Measurements from ENCODE around the gene CLEC7A. TPM values are rescaled to one million over a fixed set of nuclear protein-coding genes. Genes with fewer than 3 reads are reported as not detected.

CLEC7A gene
- total RNA-seq, 4 donors from 2014 or later = 10.3 to 36.1 (median 19.2) TPM

DNA sequence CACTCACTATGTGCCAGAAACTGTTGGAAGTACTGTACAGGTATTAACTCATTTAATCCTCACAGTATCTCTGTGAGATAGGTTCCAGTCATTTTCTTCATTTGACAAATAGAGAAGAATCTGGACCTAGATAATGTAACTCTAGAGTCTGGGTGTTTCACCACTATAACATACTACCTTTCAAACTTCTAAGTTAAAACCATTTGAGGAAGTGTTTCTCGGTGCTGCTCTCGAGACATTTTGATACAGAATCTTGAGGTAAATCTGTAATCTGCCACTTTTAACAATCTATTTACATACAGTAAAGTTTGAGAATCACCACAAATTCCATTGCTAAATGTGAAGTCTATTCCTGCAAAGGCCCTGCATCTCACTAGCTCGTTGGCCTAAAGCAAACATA is 33.1 kb upstream of the CLEC7A start:
- Histone ChIP-seq H3K27me3 (no peaks in the 10 kb centered on the region), H3K4me3 (no peak overlapping the region), H3K4me1 (peaks cover 0 to 31% (median 3%) of the 10 kb centered on the region in 3 donors), H3K9me3 (no peaks in the 10 kb centered on the region), H3K36me3 (no peaks in the 10 kb centered on the region), H3K27ac (no peak overlapping the region)
- WGBS, 2 donors = 76 to 79% methylated on average over 3 of the region's 3 CpGs
- no peak for DNase-seq
- intact Hi-C loops (cut with DNase I) = no loop called here
- TF ChIP-seq, protein P1, sequence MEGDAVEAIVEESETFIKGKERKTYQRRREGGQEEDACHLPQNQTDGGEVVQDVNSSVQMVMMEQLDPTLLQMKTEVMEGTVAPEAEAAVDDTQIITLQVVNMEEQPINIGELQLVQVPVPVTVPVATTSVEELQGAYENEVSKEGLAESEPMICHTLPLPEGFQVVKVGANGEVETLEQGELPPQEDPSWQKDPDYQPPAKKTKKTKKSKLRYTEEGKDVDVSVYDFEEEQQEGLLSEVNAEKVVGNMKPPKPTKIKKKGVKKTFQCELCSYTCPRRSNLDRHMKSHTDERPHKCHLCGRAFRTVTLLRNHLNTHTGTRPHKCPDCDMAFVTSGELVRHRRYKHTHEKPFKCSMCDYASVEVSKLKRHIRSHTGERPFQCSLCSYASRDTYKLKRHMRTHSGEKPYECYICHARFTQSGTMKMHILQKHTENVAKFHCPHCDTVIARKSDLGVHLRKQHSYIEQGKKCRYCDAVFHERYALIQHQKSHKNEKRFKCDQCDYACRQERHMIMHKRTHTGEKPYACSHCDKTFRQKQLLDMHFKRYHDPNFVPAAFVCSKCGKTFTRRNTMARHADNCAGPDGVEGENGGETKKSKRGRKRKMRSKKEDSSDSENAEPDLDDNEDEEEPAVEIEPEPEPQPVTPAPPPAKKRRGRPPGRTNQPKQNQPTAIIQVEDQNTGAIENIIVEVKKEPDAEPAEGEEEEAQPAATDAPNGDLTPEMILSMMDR (IDR thresholded peaks at IDR 0.05) = no peak
- TF ChIP-seq POLR2A (IDR thresholded peaks at IDR 0.05) = no peak

DNA sequence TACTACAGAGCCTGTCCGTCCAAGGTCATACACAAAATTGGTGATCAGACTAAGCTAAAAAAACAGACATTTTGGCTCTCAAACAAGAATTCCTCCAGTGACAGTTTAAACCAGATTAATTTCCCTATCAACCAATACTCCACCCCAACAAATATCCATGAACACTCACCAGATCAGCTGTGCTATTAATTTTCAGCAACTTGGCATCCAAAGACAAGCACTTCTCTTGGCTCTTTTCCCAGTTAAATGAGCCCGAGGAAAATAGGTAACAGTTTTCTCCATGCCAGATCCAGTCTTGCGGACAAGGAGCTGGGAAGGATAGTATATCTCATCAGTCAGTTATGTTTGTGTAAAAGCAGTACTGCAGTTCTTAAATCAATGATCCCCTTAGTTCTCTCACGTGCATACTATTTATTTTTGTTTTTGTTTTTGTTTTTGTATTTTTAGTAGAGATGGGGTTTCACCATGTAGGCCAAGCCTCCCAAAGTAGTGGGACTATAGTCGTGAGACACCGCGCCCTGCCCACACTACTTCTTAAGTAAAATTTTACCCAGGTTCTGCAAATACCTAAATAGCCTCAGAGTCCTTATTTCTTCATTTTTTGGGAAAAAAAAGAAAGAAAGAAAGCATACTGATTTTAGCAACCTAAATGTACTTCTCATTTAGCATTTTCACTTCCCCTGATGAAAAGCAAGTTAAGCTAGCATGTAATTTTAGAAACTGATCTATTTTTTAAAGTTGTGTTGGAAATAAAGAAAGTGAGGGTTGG is 30.8 kb upstream of the CLEC7A start:
- Histone ChIP-seq H3K27me3 (no peaks in the 10 kb centered on the region), H3K4me1 (peaks cover 0 to 12% (median 3%) of the 10 kb centered on the region in 3 donors), H3K27ac (no peak overlapping the region), H3K4me3 (no peak overlapping the region), H3K36me3 (no peaks in the 10 kb centered on the region), H3K9me3 (no peaks in the 10 kb centered on the region)
- 45 to 46% methylated on average over 7 of the region's 7 CpGs for WGBS, 2 donors
- intact Hi-C loops (cut with DNase I) = no loop called here
- TF ChIP-seq, protein P1 (IDR thresholded peaks at IDR 0.05) = no peak
- TF ChIP-seq POLR2A (IDR thresholded peaks at IDR 0.05) = no peak
- no peak for DNase-seq

DNA sequence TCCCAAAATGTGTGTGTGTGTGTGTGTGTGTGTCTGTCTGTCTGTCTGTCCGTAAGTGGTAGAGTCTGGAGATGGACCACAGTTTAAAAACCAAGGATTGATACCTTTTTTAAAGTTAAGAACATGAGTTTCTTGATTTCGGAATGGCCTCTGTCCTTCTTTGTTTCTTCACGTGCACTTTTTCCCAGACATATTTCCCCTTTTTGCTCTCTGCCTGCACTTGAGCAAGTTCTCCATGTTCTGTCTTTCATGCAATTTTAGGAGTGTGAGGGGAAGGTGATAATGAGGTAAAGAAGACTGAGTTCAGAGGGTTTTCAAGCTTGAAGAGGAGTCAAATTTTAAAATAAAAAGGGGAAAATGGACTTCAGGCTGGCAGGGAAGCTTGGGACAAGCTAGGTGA is 29.3 kb upstream of the CLEC7A start:
- H3K27ac ChIP-seq = no peak overlapping the region
- no peaks in the 10 kb centered on the region for H3K27me3 ChIP-seq
- 54 to 69% methylated on average over 3 of the region's 3 CpGs for WGBS, 2 donors
- H3K9me3 ChIP-seq = no peaks in the 10 kb centered on the region
- intact Hi-C loops (cut with DNase I) = no loop called here
- H3K4me3 ChIP-seq = no peak overlapping the region
- TF ChIP-seq POLR2A (IDR thresholded peaks at IDR 0.05) = no peak
- peaks cover 0 to 12% (median 3%) of the 10 kb centered on the region in 3 donors for H3K4me1 ChIP-seq
- DNase-seq = no peak
- no peaks in the 10 kb centered on the region for H3K36me3 ChIP-seq

- H3K4me3 ChIP-seq = no peak overlapping the region
- TF ChIP-seq POLR2A (IDR thresholded peaks at IDR 0.05) = no peak
- TF ChIP-seq, protein P1 (IDR thresholded peaks at IDR 0.05) = peak in 1 of 6 experiments; percentile 18
- no peaks in the 10 kb centered on the region for H3K9me3 ChIP-seq
- DNase-seq = no peak
- peaks cover 0 to 20% (median 7%) of the 10 kb centered on the region in 3 donors for H3K4me1 ChIP-seq
- no peak overlapping the region for H3K27ac ChIP-seq
- intact Hi-C loops (cut with DNase I) = no loop called here
- H3K36me3 ChIP-seq = no peaks in the 10 kb centered on the region
- H3K27me3 ChIP-seq = no peaks in the 10 kb centered on the region
- 80% methylated on average over 2 of the region's 2 CpGs for WGBS, 2 donors
These were observed 28.4 kb upstream of the CLEC7A start for GRCh38 chr12:10158406-10158805.

DNA sequence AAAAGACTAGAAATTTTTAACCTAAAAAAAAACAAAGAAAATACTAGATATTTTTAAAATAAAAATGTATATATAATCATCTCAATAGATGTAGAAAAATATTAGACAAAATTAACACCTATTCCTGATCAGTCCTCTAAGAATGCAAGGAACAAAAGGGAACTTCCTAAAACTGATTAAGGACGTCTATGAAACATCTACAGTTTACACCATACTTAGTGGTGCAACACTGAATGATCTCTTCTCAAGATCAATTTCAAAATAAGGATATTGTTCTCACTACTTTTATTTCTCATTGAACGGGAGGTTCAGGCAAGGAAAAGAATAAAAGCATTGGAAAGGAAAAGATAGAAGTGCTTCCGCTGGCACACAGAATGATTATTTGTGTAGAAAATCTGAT is 26.0 kb upstream of the CLEC7A start:
- 66 to 69% methylated on average over 3 of the region's 3 CpGs for WGBS, 2 donors
- intact Hi-C loops (cut with DNase I) = no loop called here
- H3K4me1 ChIP-seq = peaks cover 3 to 25% (median 11%) of the 10 kb centered on the region in 3 donors
- H3K9me3 ChIP-seq = no peaks in the 10 kb centered on the region
- no peaks in the 10 kb centered on the region for H3K36me3 ChIP-seq
- no peak overlapping the region for H3K4me3 ChIP-seq
- H3K27ac ChIP-seq = no peak overlapping the region
- no peaks in the 10 kb centered on the region for H3K27me3 ChIP-seq
- TF ChIP-seq, protein P1 (IDR thresholded peaks at IDR 0.05) = no peak
- TF ChIP-seq POLR2A (IDR thresholded peaks at IDR 0.05) = no peak
- no peak for DNase-seq

All from esophagus squamous epithelium (tissue), 5 donors.